Vagina (tissue), 2 donors: ENCODE data around the gene NCOA3. TPM values are rescaled to one million over a fixed set of nuclear protein-coding genes. Genes with fewer than 3 reads are reported as not detected.

Source experiments
- DNase-seq, 2 donors: peaks; one replicate each; pipeline ENCODE4 v3.0.0-alpha.2; 2017; ENCODE audit errors: extremely low spot score in 2 of 2
- H3K27ac ChIP-seq: fragments of 200-600 bp; sonication (generic); one replicate; pipeline ENCODE4 v1.5.1; 2019
- H3K27me3 ChIP-seq: fragments of 200-600 bp; sonication (generic); one replicate; pipeline ENCODE4 v1.5.1; 2019
- H3K36me3 ChIP-seq, 2 donors: fragments of 200-600 bp; sonication (generic); one replicate each; pipeline ENCODE4 v1.5.1; 2017 to 2019
- H3K4me1 ChIP-seq: fragments of 200-600 bp; sonication (generic); one replicate; pipeline ENCODE4 v1.5.1; 2019
- H3K4me3 ChIP-seq, 2 donors: fragments of 200-600 bp; sonication (generic); 1 replicate in 1 of 2; 2 replicates in 1 of 2; pipeline ENCODE4 v1.5.1; 2016 to 2019
- H3K9me3 ChIP-seq: fragments of 200-600 bp; sonication (generic); one replicate; pipeline ENCODE4 v1.5.1; 2019
- CTCF ChIP-seq, 3 experiments: fragments of 450-650 bp in 2 of 3; fragments of 200-600 bp in 1 of 3; sonication (generic) in 1 of 3; IDR thresholded peaks; one replicate each; pipeline ENCODE4 v1.5.1; 2017 to 2019; ENCODE audit warnings: antibody characterized with exemption in 3 of 3, mild to moderate bottlenecking in 2 of 3, moderate library complexity in 2 of 3
- POLR2A ChIP-seq, 2 donors: fragments of 450-650 bp; IDR thresholded peaks; one replicate each; pipeline ENCODE4 v1.6.1; 2017; ENCODE audit warnings: antibody characterized with exemption in 2 of 2, mild to moderate bottlenecking in 2 of 2, moderate library complexity in 2 of 2
- POLR2AphosphoS5 ChIP-seq, 2 donors: sonication (generic); formaldehyde crosslinking; IDR thresholded peaks; one replicate each; pipeline ENCODE4 v1.9.0; 2017; ENCODE audit warnings: antibody characterized with exemption in 2 of 2, mild to moderate bottlenecking in 2 of 2, low read depth in 1 of 2; ENCODE audit not compliant: insufficient read depth in 1 of 2
- intact Hi-C: fragments of 100-400 bp; cut with DNase I; formaldehyde crosslinking; loops from one replicate; pipeline ENCODE4 v1.15.1; 2023
- total RNA-seq: library from RNA; depleted of rRNA; stranded (reverse); fragments of >200 nt; gene quantifications from one replicate; pipeline ENCODE4 v1.2.3, GENCODE V29; 2016

Gene NCOA3
- total RNA-seq, 1 donor from 2014 or later: 47.1 TPM

- intact Hi-C loops: no loop called here
- Histone ChIP-seq H3K9me3 (no peaks in the 10 kb centered on the region), H3K4me3 (no peak overlapping the region), H3K27ac (no peak overlapping the region), H3K27me3 (no peaks in the 10 kb centered on the region), H3K36me3 (peaks cover 0 to 20% of the 10 kb centered on the region in 2 donors), H3K4me1 (peaks cover 20% of the 10 kb centered on the region)
- no peak for DNase-seq
- TF ChIP-seq POLR2AphosphoS5 (IDR thresholded peaks at IDR 0.05; ENCODE audit: insufficient read depth in 1 of 2, low read depth in 1 of 2) (no peak), POLR2A (IDR thresholded peaks at IDR 0.05) (no peak), CTCF (IDR thresholded peaks at IDR 0.05) (no peak)
Measured at GRCh38 chr20:47678536-47678935, 176.8 kb downstream of the NCOA3 start.

- H3K27me3 ChIP-seq: no peaks in the 10 kb centered on the region
- intact Hi-C loops: no loop called here
- TF ChIP-seq POLR2A (IDR thresholded peaks at IDR 0.05) (no peak), POLR2AphosphoS5 (IDR thresholded peaks at IDR 0.05; ENCODE audit: insufficient read depth in 1 of 2, low read depth in 1 of 2) (no peak), CTCF (IDR thresholded peaks at IDR 0.05) (no peak)
- no peak for DNase-seq
- no peak overlapping the region for H3K4me3 ChIP-seq
- H3K27ac ChIP-seq: no peak overlapping the region
- no peaks in the 10 kb centered on the region for H3K9me3 ChIP-seq
- peaks cover 20% of the 10 kb centered on the region for H3K4me1 ChIP-seq
- peaks cover 0 to 22% of the 10 kb centered on the region in 2 donors for H3K36me3 ChIP-seq
Measured at GRCh38 chr20:47679462-47679861, 177.8 kb downstream of the NCOA3 start.

GRCh38 chr20:47680804-47681529 lies 179.3 kb downstream of the NCOA3 start:
- no peak for DNase-seq
- TF ChIP-seq POLR2AphosphoS5 (IDR thresholded peaks at IDR 0.05; ENCODE audit: insufficient read depth in 1 of 2, low read depth in 1 of 2) (no peak), POLR2A (IDR thresholded peaks at IDR 0.05) (no peak), CTCF (IDR thresholded peaks at IDR 0.05) (no peak)
- no peaks in the 10 kb centered on the region for H3K27me3 ChIP-seq
- H3K36me3 ChIP-seq: peaks cover 0 to 21% of the 10 kb centered on the region in 2 donors
- H3K4me1 ChIP-seq: peaks cover 20% of the 10 kb centered on the region
- H3K4me3 ChIP-seq: no peak overlapping the region
- intact Hi-C loops: loop anchor here (10.0 kb wide), 1 partner anchor 104 kb away; the partner anchor contains the start of gene SULF2
- no peak overlapping the region for H3K27ac ChIP-seq
- no peaks in the 10 kb centered on the region for H3K9me3 ChIP-seq

- intact Hi-C loops: loop anchor here (10.0 kb wide), 1 partner anchor 103 kb away; the partner anchor contains the start of gene SULF2
- Histone ChIP-seq H3K9me3 (no peaks in the 10 kb centered on the region), H3K4me3 (no peak overlapping the region), H3K4me1 (peaks cover 20% of the 10 kb centered on the region), H3K27me3 (no peaks in the 10 kb centered on the region), H3K36me3 (peaks cover 0 to 16% of the 10 kb centered on the region in 2 donors), H3K27ac (peak overlapping the region; percentile 58)
- no peak for TF ChIP-seq POLR2A (IDR thresholded peaks at IDR 0.05)
- TF ChIP-seq CTCF (IDR thresholded peaks at IDR 0.05): no peak
- TF ChIP-seq POLR2AphosphoS5 (IDR thresholded peaks at IDR 0.05; ENCODE audit: insufficient read depth in 1 of 2, low read depth in 1 of 2): peak; percentile 69 to 78
- no peak for DNase-seq
Measured at GRCh38 chr20:47682028-47682783, 180.5 kb downstream of the NCOA3 start.
